Thyroid gland (tissue), 4 donors: ENCODE data around the gene PVR. TPM values are rescaled to one million over a fixed set of nuclear protein-coding genes. Genes with fewer than 3 reads are reported as not detected.
A peak's percentile ranks its signal among the peaks of the same experiment; 100 is the strongest.
"Not testable (repeated sequence)": the region's sequence is repeated elsewhere in the genome, so short reads cannot be mapped to it uniquely, and the experiment has no call there.

ENCODE experiments used
- DNase-seq, 2 donors: peaks; one replicate each; pipeline ENCODE4 v3.0.0-alpha.2; 2019
- H3K27ac ChIP-seq, 3 donors: fragments of 200-600 bp; sonication (generic); 1 replicate in 2 of 3; 2 replicates in 1 of 3; pipeline ENCODE4 v1.5.1; 2016 to 2019; ENCODE audit warnings: mild to moderate bottlenecking in 1 of 3, moderate library complexity in 1 of 3
- H3K27me3 ChIP-seq: fragments of 200-600 bp; sonication (generic); one replicate; pipeline ENCODE4 v1.5.1; 2019
- H3K36me3 ChIP-seq, 2 donors: fragments of 200-600 bp; sonication (generic); one replicate each; pipeline ENCODE4 v1.5.1; 2016 to 2019
- H3K4me1 ChIP-seq, 2 donors: fragments of 200-600 bp; sonication (generic); one replicate each; pipeline ENCODE4 v1.5.1; 2017 to 2019
- H3K4me3 ChIP-seq, 3 donors: fragments of 200-600 bp; sonication (generic); replicated peaks in 1 of 3; 1 replicate in 2 of 3; 2 replicates in 1 of 3; pipeline ENCODE4 v1.5.1; 2016; ENCODE audit warnings: mild to moderate bottlenecking in 1 of 3
- H3K9me3 ChIP-seq: fragments of 200-600 bp; sonication (generic); one replicate; pipeline ENCODE4 v1.5.1; 2017
- CTCF ChIP-seq, 6 experiments: fragments of 200-600 bp in 3 of 6; fragments of 450-650 bp in 3 of 6; sonication (generic) in 3 of 6; IDR thresholded peaks; one replicate each; pipeline ENCODE4 v1.5.1; 2016 to 2019; ENCODE audit warnings: antibody characterized with exemption in 6 of 6, mild to moderate bottlenecking in 2 of 6, inconsistent platforms in 1 of 6, moderate library complexity in 1 of 6
- POLR2A ChIP-seq, 2 donors: fragments of 450-650 bp; IDR thresholded peaks; one replicate each; pipeline ENCODE4 v1.6.1; 2017; ENCODE audit warnings: antibody characterized with exemption in 2 of 2, mild to moderate bottlenecking in 2 of 2, moderate library complexity in 1 of 2
- WGBS, 2 donors: methylation state at CpG; one replicate each; pipeline ENCODE4 v1.1.5; 2017; 5-methylcytosine and 5-hydroxymethylcytosine counted together
- intact Hi-C: fragments of 100-400 bp; cut with DNase I; formaldehyde crosslinking; loops from one replicate; pipeline ENCODE4 v1.15.1; 2023
- total RNA-seq, 4 donors: library from RNA; depleted of rRNA; stranded (reverse); fragments of >200 nt; gene quantifications; one replicate each; pipeline ENCODE4 v1.2.3, GENCODE V29; 2016

PVR gene
- total RNA-seq, 4 donors from 2014 or later: 25.4 to 36.5 (median 30.2) TPM

DNA sequence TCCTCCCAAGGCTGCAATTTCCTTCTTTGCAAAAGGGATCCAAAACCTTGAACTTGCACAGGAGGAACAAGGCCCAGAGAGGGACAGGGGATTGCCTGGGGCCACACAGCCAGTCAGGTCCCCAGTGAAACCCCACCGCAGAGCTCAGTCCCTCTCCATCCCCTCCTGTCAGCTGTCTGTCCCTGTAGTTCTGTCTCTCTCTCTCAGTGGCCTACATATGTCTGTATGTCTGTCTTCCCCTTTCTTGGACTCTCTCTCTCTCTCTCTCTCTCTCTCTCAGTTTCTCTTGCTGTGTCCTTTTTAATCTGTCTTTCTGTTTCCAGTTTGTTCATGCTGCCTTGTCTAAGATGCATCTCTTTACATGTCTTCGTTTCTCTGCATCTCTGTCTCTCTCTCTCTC is 39.1 kb downstream of the PVR start:
- H3K9me3 ChIP-seq: no peaks in the 10 kb centered on the region
- intact Hi-C loops: no loop called here
- H3K4me3 ChIP-seq: no peak overlapping the region
- 91 to 93% methylated on average over 2 of the region's 2 CpGs for WGBS, 2 donors
- H3K27ac ChIP-seq: no peak overlapping the region
- H3K36me3 ChIP-seq: no peaks in the 10 kb centered on the region
- peaks cover 7 to 29% of the 10 kb centered on the region in 2 donors for H3K4me1 ChIP-seq
- no peaks in the 10 kb centered on the region for H3K27me3 ChIP-seq
- no peak for DNase-seq
- TF ChIP-seq POLR2A (IDR thresholded peaks at IDR 0.05): no peak
- TF ChIP-seq CTCF (IDR thresholded peaks at IDR 0.05): no peak

- Histone ChIP-seq H3K4me3 (no peak overlapping the region), H3K4me1 (peaks cover 7 to 29% of the 10 kb centered on the region in 2 donors), H3K9me3 (no peaks in the 10 kb centered on the region), H3K27ac (peak overlapping the region in 1 of 3 donors; percentile 38), H3K36me3 (no peaks in the 10 kb centered on the region), H3K27me3 (no peaks in the 10 kb centered on the region)
- DNase-seq: no peak
- 84 to 89% methylated on average over 3 to 5 of the region's 9 CpGs for WGBS, 2 donors
- intact Hi-C loops: no loop called here
- TF ChIP-seq CTCF (IDR thresholded peaks at IDR 0.05) (no peak), POLR2A (IDR thresholded peaks at IDR 0.05) (no peak)
Observed at GRCh38 chr19:44683434-44684210, 39.9 kb downstream of the PVR start.

DNA sequence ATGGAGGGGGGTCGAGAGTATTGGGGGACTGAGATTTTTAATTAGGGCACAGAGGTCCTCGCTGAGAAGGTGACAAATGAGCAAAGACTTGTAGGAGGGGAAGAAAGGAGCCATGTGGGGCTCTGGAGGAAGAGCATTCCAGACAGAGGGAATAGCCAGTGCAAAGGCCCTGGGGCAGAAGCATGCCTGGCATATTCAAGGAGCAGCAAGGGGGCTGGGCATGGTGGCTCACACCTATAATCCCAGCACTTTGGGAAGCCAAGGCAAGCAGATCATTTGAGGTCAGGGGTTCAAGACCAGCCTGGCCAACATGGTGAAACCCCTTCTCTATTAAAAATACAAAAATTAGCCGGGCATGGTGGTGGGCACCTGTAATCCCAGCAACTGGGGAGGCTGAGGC is 40.7 kb downstream of the PVR start:
- H3K27me3 ChIP-seq, H3K4me3 ChIP-seq, intact Hi-C loops, H3K36me3 ChIP-seq, H3K9me3 ChIP-seq, DNase-seq: not testable (repeated sequence)
- Histone ChIP-seq H3K27ac (peak overlapping the region in 2 of 3 donors; percentile 38 to 70), H3K4me1 (peaks cover 7 to 36% of the 10 kb centered on the region in 2 donors)
- 91% methylated on average over 3 of the region's 3 CpGs for WGBS, 2 donors

DNA sequence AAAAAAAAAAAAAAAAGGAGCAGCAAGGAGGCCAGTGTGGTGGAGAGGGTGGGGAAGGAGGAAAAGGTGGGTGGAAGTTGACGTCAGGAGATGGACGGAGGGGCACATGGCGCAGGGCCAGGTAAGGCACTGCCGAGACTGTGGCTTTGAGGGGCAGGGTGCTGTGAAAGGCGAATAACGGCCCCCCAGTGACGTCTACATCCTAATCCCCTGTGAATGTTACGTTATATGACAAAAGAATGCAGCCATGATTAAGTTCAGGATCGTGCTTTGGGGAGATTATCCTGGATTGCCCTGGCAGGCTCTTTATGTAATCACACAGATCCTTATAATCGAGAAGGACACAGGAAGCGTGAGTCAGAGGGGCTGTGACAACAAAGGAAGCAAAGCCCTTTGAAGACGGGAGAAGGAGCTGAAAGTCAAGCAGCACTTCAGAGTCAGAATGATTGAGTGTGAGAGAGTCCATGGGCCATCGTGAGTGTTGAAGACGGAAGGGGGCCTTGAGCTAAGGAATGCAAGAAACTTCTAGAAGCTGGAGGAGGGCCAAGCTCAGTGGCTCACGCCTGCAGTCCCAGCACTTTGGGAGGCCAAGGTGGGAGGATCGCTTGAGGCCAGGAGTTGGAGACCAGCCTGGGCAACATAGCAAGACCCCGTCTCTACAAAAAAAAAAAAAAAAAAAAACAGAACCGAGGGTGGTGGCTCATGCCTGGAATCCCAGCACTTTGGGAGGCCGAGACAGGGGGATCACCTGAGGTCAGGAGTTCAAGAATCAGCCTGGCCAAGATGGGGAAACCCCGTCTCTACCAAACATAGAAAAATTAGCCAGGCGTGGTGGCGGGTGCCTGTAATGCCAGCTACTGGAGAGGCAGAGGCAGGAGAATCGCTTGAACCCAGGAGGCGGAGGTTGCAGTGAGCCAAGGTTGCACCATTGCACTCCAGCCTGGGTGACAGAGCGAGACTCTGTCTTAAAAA is 41.5 kb downstream of the PVR start:
- 39 to 45% methylated on average over 25 of the region's 25 CpGs for WGBS, 2 donors
- intact Hi-C loops: loop anchor here (5.0 kb wide), 1 partner anchor 82 kb away; no protein-coding TSS in a partner anchor
- Histone ChIP-seq H3K27ac (peak overlapping the region in 2 of 3 donors; percentile 17 to 70), H3K27me3 (no peaks in the 10 kb centered on the region), H3K36me3 (no peaks in the 10 kb centered on the region), H3K9me3 (no peaks in the 10 kb centered on the region), H3K4me3 (no peak overlapping the region), H3K4me1 (peaks cover 7 to 41% of the 10 kb centered on the region in 2 donors)
- TF ChIP-seq CTCF (IDR thresholded peaks at IDR 0.05) (no peak), POLR2A (IDR thresholded peaks at IDR 0.05) (no peak)
- DNase-seq: peak; percentile 47 to 48

GRCh38 chr19:44685877-44686276 is 42.2 kb downstream of the PVR start:
- intact Hi-C loops: loop anchor here (5.0 kb wide), 1 partner anchor 81 kb away; no protein-coding TSS in a partner anchor
- peak overlapping the region in 1 of 3 donors; percentile 52 for H3K27ac ChIP-seq
- WGBS, 2 donors: 80 to 81% methylated on average over 4 of the region's 4 CpGs

More at GRCh38 chr19:44685877-44686276, 42.2 kb downstream of the PVR start:
- peaks cover 7 to 41% of the 10 kb centered on the region in 2 donors for H3K4me1 ChIP-seq
- TF ChIP-seq CTCF (IDR thresholded peaks at IDR 0.05): no peak
- no peak for TF ChIP-seq POLR2A (IDR thresholded peaks at IDR 0.05)
- H3K9me3 ChIP-seq: no peaks in the 10 kb centered on the region
- no peaks in the 10 kb centered on the region for H3K27me3 ChIP-seq
- DNase-seq: no peak
- no peak overlapping the region for H3K4me3 ChIP-seq
- no peaks in the 10 kb centered on the region for H3K36me3 ChIP-seq
